Sigmoid colon (tissue), 7 donors: ENCODE results near the gene C13orf46. TPM values are rescaled to one million over a fixed set of nuclear protein-coding genes. Genes with fewer than 3 reads are reported as not detected.

ENCODE experiments used
- DNase-seq: peaks from one replicate; pipeline ENCODE4 v3.0.0-alpha.2; 2019
- H3K27ac ChIP-seq, 4 donors: fragments of 200-600 bp; sonication (generic); one replicate each; pipeline ENCODE4 v1.5.1; 2016 to 2019; ENCODE audit warnings: mild to moderate bottlenecking in 1 of 4
- H3K27me3 ChIP-seq, 3 donors: fragments of 200-600 bp; sonication (generic); one replicate each; pipeline ENCODE4 v1.5.1; 2019; ENCODE audit warnings: mild to moderate bottlenecking in 1 of 3
- H3K36me3 ChIP-seq, 4 donors: fragments of 200-600 bp; sonication (generic); one replicate each; pipeline ENCODE4 v1.5.1; 2016 to 2019
- H3K4me1 ChIP-seq, 4 donors: fragments of 200-600 bp; sonication (generic); one replicate each; pipeline ENCODE4 v1.5.1; 2017 to 2019
- H3K4me3 ChIP-seq, 4 donors: fragments of 200-600 bp; sonication (generic); one replicate each; pipeline ENCODE4 v1.5.1; 2017 to 2019; ENCODE audit warnings: mild to moderate bottlenecking in 2 of 4, moderate library complexity in 1 of 4
- H3K9me3 ChIP-seq, 4 donors: fragments of 200-600 bp in 3 of 4; sonication (generic) in 3 of 4; one replicate each; pipeline versions ENCODE4 v1.5.1 to v1.6.1; 2013 to 2019
- CTCF ChIP-seq, 4 experiments: fragments of 450-650 bp in 3 of 4; fragments of 200-600 bp in 1 of 4; IDR thresholded peaks; one replicate each; pipeline ENCODE4 v1.5.1; 2016 to 2019; ENCODE audit warnings: antibody characterized with exemption in 4 of 4, mild to moderate bottlenecking in 3 of 4, moderate library complexity in 2 of 4
- EP300 ChIP-seq, 4 donors: sonication (generic); formaldehyde crosslinking; IDR thresholded peaks; one replicate each; pipeline ENCODE4 v1.6.1; 2017; ENCODE audit warnings: antibody characterized with exemption in 4 of 4
- POLR2A ChIP-seq, 2 donors: fragments of 450-650 bp; IDR thresholded peaks; one replicate each; pipeline ENCODE4 v1.6.1; 2016; ENCODE audit warnings: antibody characterized with exemption in 2 of 2, mild to moderate bottlenecking in 2 of 2, moderate library complexity in 2 of 2
- POLR2AphosphoS5 ChIP-seq, 4 donors: sonication (generic); formaldehyde crosslinking; IDR thresholded peaks; one replicate each; pipeline ENCODE4 v1.6.1; 2017; ENCODE audit warnings: antibody characterized with exemption in 4 of 4
- WGBS, 2 donors: extraction: QIAGEN DNeasy Blood & Tissue Kit; methylation state at CpG; one replicate each; pipeline ENCODE4 v1.1.7; 2013; 5-methylcytosine and 5-hydroxymethylcytosine counted together
- intact Hi-C: fragments of 100-400 bp; cut with DNase I; formaldehyde crosslinking; loops from one replicate; pipeline ENCODE4 v1.15.1; 2023
- polyA plus RNA-seq, 3 donors: library from polyadenylated mRNA; stranded (reverse); fragments of 200-250 nt; gene quantifications; one replicate each; pipeline ENCODE4 v1.2.3, GENCODE V29; 2013
- total RNA-seq, 4 donors: library from RNA; depleted of rRNA; stranded (reverse); fragments of >200 nt; gene quantifications; one replicate each; pipeline ENCODE4 v1.1.0, GENCODE V29; 2016
- donor health status: healthy with polysubstance abuse.
- donor health status: Bipolar disorder and iron deficiency.
- donor health status: healthy.

The C13orf46 gene
- total and polyA plus RNA-seq, 7 donors: 0.23 to 11.9 (median 0.81) TPM; not detected in 2

DNA sequence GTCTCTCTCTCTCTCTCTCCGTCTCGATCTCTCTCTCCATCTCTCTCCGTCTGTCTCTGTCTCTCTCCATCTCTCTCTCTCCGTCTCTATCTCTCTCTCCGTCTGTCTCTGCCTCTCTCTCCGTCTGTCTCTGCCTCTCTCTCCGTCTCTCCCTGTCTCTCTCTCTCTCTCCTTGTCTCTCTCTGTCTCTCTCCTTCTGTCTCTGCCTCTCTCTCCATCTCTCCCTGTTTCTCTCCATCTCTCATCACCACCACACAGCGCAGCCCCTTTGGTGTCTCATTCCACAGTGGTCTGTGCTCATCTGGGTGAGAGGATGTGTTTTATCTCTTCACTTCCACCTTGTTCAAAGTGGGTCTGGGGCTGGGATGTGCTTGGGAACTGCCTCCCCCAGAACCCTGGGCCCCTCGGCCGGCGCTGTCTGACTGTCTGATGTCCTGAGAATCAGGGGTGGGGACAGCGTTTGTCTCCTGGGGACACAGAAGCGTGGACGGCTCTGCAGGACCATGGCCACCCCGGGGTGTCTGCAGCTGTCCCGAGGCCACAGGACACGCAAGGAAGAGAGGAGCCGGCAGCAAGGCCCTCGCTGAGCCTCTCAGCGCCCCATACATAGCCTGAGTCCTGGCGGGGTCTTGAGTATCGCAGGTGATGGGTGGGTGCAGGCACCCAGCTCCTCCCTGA lies 40.2 kb upstream of the C13orf46 start:
- no peak overlapping the region for H3K27ac ChIP-seq
- no peak overlapping the region for H3K4me3 ChIP-seq
- H3K9me3 ChIP-seq: no peaks in the 10 kb centered on the region
- intact Hi-C loops: no loop called here
- H3K4me1 ChIP-seq: no peaks in the 10 kb centered on the region
- TF ChIP-seq POLR2A (IDR thresholded peaks at IDR 0.05): no peak
- TF ChIP-seq POLR2AphosphoS5 (IDR thresholded peaks at IDR 0.05): no peak
- no peak for TF ChIP-seq EP300 (IDR thresholded peaks at IDR 0.05)
- no peaks in the 10 kb centered on the region for H3K27me3 ChIP-seq
- DNase-seq: no peak
- 94 to 97% methylated on average over 22 of the region's 22 CpGs for WGBS, 2 donors
- peaks cover 12 to 83% (median 31%) of the 10 kb centered on the region in 4 donors for H3K36me3 ChIP-seq

DNA sequence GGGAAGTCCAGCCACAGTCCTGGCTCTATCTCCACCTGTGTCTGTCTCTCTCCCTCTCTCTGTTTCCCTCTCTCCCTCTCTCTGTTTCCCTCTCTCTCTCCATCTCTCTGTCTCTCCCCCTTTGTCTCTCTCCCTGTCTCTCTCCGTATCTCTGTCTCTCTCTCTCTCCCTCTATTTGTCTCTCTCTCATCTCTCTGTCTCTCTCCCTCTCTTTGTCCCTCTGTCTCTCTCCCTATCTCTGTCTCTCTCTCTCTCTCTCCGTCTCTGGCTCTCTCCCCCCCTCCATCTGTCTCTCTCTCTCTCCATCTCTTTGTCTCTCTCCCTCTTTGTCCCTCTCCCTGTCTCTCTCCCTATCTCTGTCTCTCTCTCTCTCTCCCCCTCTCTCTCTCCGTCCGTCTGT lies 39.5 kb upstream of the C13orf46 start:
- intact Hi-C loops: no loop called here
- Histone ChIP-seq H3K27ac (no peak overlapping the region), H3K36me3 (peaks cover 15 to 78% (median 30%) of the 10 kb centered on the region in 4 donors), H3K4me1 (no peaks in the 10 kb centered on the region), H3K9me3 (no peaks in the 10 kb centered on the region), H3K27me3 (no peaks in the 10 kb centered on the region), H3K4me3 (no peak overlapping the region)
- 71 to 82% methylated on average over 4 of the region's 4 CpGs for WGBS, 2 donors
- DNase-seq: no peak
- TF ChIP-seq CTCF (IDR thresholded peaks at IDR 0.05) (no peak), POLR2AphosphoS5 (IDR thresholded peaks at IDR 0.05) (no peak), EP300 (IDR thresholded peaks at IDR 0.05) (no peak), POLR2A (IDR thresholded peaks at IDR 0.05) (no peak)

- H3K9me3 ChIP-seq: no peaks in the 10 kb centered on the region
- TF ChIP-seq EP300 (IDR thresholded peaks at IDR 0.05) (no peak), CTCF (IDR thresholded peaks at IDR 0.05) (no peak), POLR2A (IDR thresholded peaks at IDR 0.05) (no peak), POLR2AphosphoS5 (IDR thresholded peaks at IDR 0.05) (no peak)
- intact Hi-C loops: no loop called here
- peaks cover 15 to 74% (median 28%) of the 10 kb centered on the region in 4 donors for H3K36me3 ChIP-seq
- no peaks in the 10 kb centered on the region for H3K27me3 ChIP-seq
- H3K4me1 ChIP-seq: no peaks in the 10 kb centered on the region
- 95 to 96% methylated on average over 21 of the region's 21 CpGs for WGBS, 2 donors
- H3K27ac ChIP-seq: no peak overlapping the region
- no peak overlapping the region for H3K4me3 ChIP-seq
- DNase-seq: no peak
Observed at GRCh38 chr13:114012921-114013320, 39.0 kb upstream of the C13orf46 start.

GRCh38 chr13:114012141-114012540 lies 38.3 kb upstream of the C13orf46 start:
- H3K9me3 ChIP-seq: no peaks in the 10 kb centered on the region
- no peak for TF ChIP-seq POLR2A (IDR thresholded peaks at IDR 0.05)
- no peak for TF ChIP-seq CTCF (IDR thresholded peaks at IDR 0.05)
- no peak for TF ChIP-seq POLR2AphosphoS5 (IDR thresholded peaks at IDR 0.05)
- no peak for TF ChIP-seq EP300 (IDR thresholded peaks at IDR 0.05)
- peaks cover 12 to 66% (median 28%) of the 10 kb centered on the region in 4 donors for H3K36me3 ChIP-seq
- 95% methylated on average over 17 of the region's 17 CpGs for WGBS, 2 donors
- H3K4me1 ChIP-seq: no peaks in the 10 kb centered on the region
- no peaks in the 10 kb centered on the region for H3K27me3 ChIP-seq
- DNase-seq: no peak
- H3K4me3 ChIP-seq: no peak overlapping the region
- no peak overlapping the region for H3K27ac ChIP-seq
- intact Hi-C loops: no loop called here

- H3K4me1 ChIP-seq: no peaks in the 10 kb centered on the region
- H3K27me3 ChIP-seq: no peaks in the 10 kb centered on the region
- intact Hi-C loops: no loop called here
- no peak overlapping the region for H3K4me3 ChIP-seq
- H3K27ac ChIP-seq: no peak overlapping the region
- DNase-seq: peak; percentile 54
- 95 to 97% methylated on average over 19 of the region's 19 CpGs for WGBS, 2 donors
- TF ChIP-seq POLR2AphosphoS5 (IDR thresholded peaks at IDR 0.05): no peak
- TF ChIP-seq EP300 (IDR thresholded peaks at IDR 0.05): no peak
- TF ChIP-seq CTCF (IDR thresholded peaks at IDR 0.05): no peak
- no peak for TF ChIP-seq POLR2A (IDR thresholded peaks at IDR 0.05)
- H3K9me3 ChIP-seq: no peaks in the 10 kb centered on the region
- peaks cover 6 to 57% (median 24%) of the 10 kb centered on the region in 4 donors for H3K36me3 ChIP-seq
Observed at GRCh38 chr13:114011226-114011625, 37.4 kb upstream of the C13orf46 start.
